Activated CD8-positive, alpha-beta memory T cell treated with anti-CD3 and anti-CD28 coated beads for 4 hours (primary cell): ENCODE data around the gene MGAT4B.
A peak's percentile ranks its signal among the peaks of the same experiment; 100 is the strongest.

Experiments used
- DNase-seq, 2 donors: peaks; one replicate each; pipeline ENCODE4 v3.0.0-alpha.2; 2020; ENCODE audit warnings: low read depth in 2 of 2

Gene MGAT4B

GRCh38 chr5:179825655-179826182, 19.1 kb upstream of the MGAT4B start:
- DNase-seq, result no peak

- DNase-seq, result no peak
Observed at GRCh38 chr5:179824745-179825112, 18.1 kb upstream of the MGAT4B start.

- no peak for DNase-seq
Observed at GRCh38 chr5:179823937-179824744, 17.5 kb upstream of the MGAT4B start.

- DNase-seq, result no peak
Observed at GRCh38 chr5:179822444-179822990, 15.9 kb upstream of the MGAT4B start.

- DNase-seq, result no peak
Observed at GRCh38 chr5:179822059-179822432, 15.4 kb upstream of the MGAT4B start.

- peak; percentile 67 to 73 for DNase-seq
Observed at GRCh38 chr5:179821298-179822058, 14.8 kb upstream of the MGAT4B start.

- peak; percentile 51 to 66 for DNase-seq
Observed at GRCh38 chr5:179820483-179821297, 14.0 kb upstream of the MGAT4B start, which contains the start of gene SQSTM1. Gene SQSTM1 (plus strand): TSS chr5:179820905. CDS start chr5:179820937, 32 bp downstream.

- DNase-seq, result no peak
Observed at GRCh38 chr5:179820127-179820482, 13.4 kb upstream of the MGAT4B start.

- DNase-seq, result no peak
Observed at GRCh38 chr5:179819296-179820126, 12.8 kb upstream of the MGAT4B start.

- DNase-seq, result peak; percentile 73 to 78
Observed at GRCh38 chr5:179818746-179819295, 12.2 kb upstream of the MGAT4B start.

GRCh38 chr5:179817890-179818745, 11.5 kb upstream of the MGAT4B start:
- no peak for DNase-seq

GRCh38 chr5:179817470-179817840, 10.8 kb upstream of the MGAT4B start:
- no peak for DNase-seq

- no peak for DNase-seq
Observed at GRCh38 chr5:179816796-179817469, 10.3 kb upstream of the MGAT4B start.

- DNase-seq, result no peak
Observed at GRCh38 chr5:179816401-179816795, 9.7 kb upstream of the MGAT4B start.

- DNase-seq, result no peak
Observed at GRCh38 chr5:179815491-179816249, 9.0 kb upstream of the MGAT4B start.

- no peak for DNase-seq
Observed at GRCh38 chr5:179814090-179814489, 7.4 kb upstream of the MGAT4B start.

- DNase-seq, result no peak
Observed at GRCh38 chr5:179812997-179813607, 6.4 kb upstream of the MGAT4B start.
